Mesothelial cell of epicardium (in vitro differentiated cells): ENCODE measurements around the gene AKR1C1. TPM values are rescaled to one million over a fixed set of nuclear protein-coding genes. Genes with fewer than 3 reads are reported as not detected.
"Not testable (repeated sequence)": the region's sequence is repeated elsewhere in the genome, so short reads cannot be mapped to it uniquely, and the experiment has no call there.

Experiments used
- DNase-seq, 2 experiments: peaks; one replicate each; pipeline ENCODE4 v3.0.0; 2021; ENCODE audit warnings: low spot score in 2 of 2; ENCODE audit not compliant: unreplicated experiment in 2 of 2
- H3K27ac Mint-ChIP-seq: 2 replicates; pipeline ENCODE4 v1.8.0; 2021; ENCODE audit warnings: mixed read lengths
- H3K27me3 Mint-ChIP-seq: 2 replicates; pipeline ENCODE4 v1.8.0; 2021; ENCODE audit warnings: low read depth, mixed read lengths
- H3K36me3 Mint-ChIP-seq: 2 replicates; pipeline ENCODE4 v1.8.0; 2021; ENCODE audit warnings: mixed read lengths
- H3K4me1 Mint-ChIP-seq: 2 replicates; pipeline ENCODE4 v1.8.0; 2021; ENCODE audit warnings: mixed read lengths
- H3K4me3 Mint-ChIP-seq: 2 replicates; pipeline ENCODE4 v1.8.0; 2021; ENCODE audit warnings: mild to moderate bottlenecking, moderate library complexity, mixed read lengths
- H3K9me3 Mint-ChIP-seq: 2 replicates; pipeline ENCODE4 v1.8.0; 2021; ENCODE audit warnings: mixed read lengths
- total RNA-seq: library from RNA; stranded (reverse); gene quantifications from 3 replicates; pipeline ENCODE4 v1.2.1, GENCODE V29; 2021
- TF ChIP-seq, protein P1 (sequence below): fragments of 200-600 bp; sonication (generic); IDR thresholded peaks from one replicate; pipeline ENCODE4 v1.5.0; 2021; ENCODE audit warnings: antibody characterized with exemption; ENCODE audit not compliant: unreplicated experiment

The AKR1C1 gene
- total RNA-seq, 1 donor from 2014 or later: 3.8 TPM

DNA sequence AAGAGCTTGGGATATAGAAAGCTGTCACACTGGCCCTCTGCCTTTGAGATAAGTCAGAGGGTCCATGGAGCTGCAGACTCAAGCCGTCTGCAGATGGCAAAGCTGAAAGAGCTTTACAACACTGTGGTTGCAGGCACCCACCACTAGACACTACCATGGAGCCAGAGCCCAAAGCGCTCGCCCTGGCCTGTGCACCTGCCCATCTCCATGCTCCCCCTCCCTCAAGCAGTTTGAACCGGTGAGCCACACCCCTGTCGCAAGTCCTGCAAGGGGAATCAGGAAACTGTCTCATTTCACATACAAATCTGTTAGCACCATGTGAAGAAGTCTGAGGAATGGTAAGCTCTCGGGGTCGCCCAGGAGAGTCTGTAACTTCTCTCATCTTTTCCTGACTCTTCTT is 46.8 kb downstream of the AKR1C1 start:
- H3K36me3 Mint-ChIP-seq, H3K4me1 Mint-ChIP-seq, H3K4me3 Mint-ChIP-seq, H3K9me3 Mint-ChIP-seq, H3K27me3 Mint-ChIP-seq, H3K27ac Mint-ChIP-seq, DNase-seq: not testable (repeated sequence)

DNA sequence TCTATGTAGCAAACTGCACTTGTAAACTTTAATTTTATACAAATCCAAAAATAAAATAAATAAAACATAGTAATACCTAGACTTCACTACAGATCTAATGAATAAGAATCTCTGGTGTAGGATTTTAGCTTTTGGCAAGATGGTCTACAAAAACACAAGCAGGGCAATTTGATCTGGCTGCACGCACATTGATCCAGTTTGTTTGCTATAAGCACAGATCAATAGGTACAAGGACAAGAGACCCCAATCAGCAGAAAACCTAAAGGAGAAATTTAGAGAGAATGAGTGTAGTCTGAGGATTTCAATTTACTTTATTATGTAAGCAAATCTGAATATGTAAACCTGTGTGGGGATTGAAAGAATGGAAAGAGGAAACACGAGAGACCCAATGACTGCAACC is 48.2 kb downstream of the AKR1C1 start:
- H3K27ac Mint-ChIP-seq, H3K36me3 Mint-ChIP-seq, H3K4me1 Mint-ChIP-seq, H3K9me3 Mint-ChIP-seq, H3K4me3 Mint-ChIP-seq, DNase-seq, H3K27me3 Mint-ChIP-seq: not testable (repeated sequence)

DNA sequence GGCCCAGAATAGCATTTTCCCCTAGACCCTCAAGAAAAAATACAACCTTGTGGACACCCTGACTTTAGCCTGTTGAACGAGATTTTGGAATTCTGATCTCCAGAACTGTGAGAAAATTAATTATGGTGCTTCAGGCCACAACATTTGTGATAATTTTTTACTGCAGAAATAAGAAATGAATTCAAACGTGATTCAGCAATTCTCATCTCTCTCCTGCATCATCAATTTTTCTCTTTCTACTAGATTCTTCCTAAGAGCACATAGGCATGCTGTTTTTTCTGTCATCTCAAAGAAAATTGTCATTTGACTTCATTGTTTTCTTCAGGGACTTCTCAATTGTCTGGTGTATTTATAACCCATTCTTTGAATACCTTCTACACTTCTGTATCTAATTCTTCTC is 49.4 kb downstream of the AKR1C1 start:
- no peak for DNase-seq
- Mint-ChIP-seq H3K9me3 (peaks cover 16% of the 10 kb centered on the region), H3K27me3 (no peaks in the 10 kb centered on the region), H3K4me3 (no peak overlapping the region), H3K36me3 (no peaks in the 10 kb centered on the region), H3K27ac (no peak overlapping the region), H3K4me1 (no peaks in the 10 kb centered on the region)
- TF ChIP-seq, protein P1, sequence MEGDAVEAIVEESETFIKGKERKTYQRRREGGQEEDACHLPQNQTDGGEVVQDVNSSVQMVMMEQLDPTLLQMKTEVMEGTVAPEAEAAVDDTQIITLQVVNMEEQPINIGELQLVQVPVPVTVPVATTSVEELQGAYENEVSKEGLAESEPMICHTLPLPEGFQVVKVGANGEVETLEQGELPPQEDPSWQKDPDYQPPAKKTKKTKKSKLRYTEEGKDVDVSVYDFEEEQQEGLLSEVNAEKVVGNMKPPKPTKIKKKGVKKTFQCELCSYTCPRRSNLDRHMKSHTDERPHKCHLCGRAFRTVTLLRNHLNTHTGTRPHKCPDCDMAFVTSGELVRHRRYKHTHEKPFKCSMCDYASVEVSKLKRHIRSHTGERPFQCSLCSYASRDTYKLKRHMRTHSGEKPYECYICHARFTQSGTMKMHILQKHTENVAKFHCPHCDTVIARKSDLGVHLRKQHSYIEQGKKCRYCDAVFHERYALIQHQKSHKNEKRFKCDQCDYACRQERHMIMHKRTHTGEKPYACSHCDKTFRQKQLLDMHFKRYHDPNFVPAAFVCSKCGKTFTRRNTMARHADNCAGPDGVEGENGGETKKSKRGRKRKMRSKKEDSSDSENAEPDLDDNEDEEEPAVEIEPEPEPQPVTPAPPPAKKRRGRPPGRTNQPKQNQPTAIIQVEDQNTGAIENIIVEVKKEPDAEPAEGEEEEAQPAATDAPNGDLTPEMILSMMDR: no peak

DNA sequence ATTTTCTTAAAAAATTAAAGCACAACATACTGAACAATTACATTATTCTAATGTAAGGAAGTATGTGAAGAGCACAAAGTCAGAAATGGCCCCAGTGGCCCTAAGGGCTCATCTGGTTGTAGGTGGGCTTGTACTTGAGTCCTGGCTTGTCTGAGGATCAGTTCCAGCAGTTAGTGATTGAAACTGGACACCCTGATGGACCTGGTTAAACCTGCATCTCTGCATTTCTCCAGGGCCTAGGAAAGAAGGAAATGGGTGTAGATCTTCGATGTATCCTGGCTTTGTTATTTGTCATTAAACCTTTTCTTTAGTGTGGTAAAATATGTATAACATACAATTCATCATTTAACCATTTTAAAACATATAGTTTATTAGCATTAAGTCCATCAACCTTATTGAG is 50.2 kb downstream of the AKR1C1 start:
- no peak for DNase-seq
- Mint-ChIP-seq H3K36me3 (no peaks in the 10 kb centered on the region), H3K4me1 (peaks cover 4% of the 10 kb centered on the region), H3K4me3 (no peak overlapping the region), H3K9me3 (peaks cover 17% of the 10 kb centered on the region), H3K27ac (no peak overlapping the region), H3K27me3 (no peaks in the 10 kb centered on the region)
- TF ChIP-seq, protein P1: no peak

DNA sequence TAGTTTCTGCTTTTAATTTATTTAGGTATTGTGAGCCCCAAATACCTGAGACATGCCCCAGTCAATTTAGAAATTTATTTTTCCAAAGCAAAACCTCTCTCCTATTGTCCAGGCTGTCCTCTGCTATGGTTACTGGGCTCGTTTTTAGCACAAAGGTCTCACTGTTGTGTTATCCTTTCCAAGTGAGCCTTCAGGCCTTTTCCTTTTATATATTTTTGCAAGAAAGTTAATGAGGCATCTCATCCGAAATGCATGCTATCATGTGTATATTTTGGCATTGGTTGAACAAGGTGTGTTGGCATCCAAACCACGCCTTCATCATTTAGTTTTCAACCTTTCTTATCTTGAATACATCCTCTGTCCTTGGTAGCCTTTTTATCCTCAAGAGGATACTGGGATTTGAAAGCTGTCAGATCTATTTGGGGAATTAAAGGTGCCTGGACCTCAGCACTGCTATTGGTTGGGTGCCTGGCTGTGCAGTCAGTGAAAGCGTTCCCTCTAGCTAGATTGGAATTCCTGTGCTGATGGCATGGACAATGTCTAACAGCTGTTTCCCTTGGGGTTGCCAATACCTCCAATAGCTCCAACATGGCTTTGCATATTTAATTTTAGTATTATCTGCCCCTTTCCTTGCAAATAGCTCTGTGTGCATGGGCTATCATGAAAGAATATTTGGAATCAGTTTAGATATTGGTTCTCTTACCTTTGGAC is 51.1 kb downstream of the AKR1C1 start:
- not testable (repeated sequence) for H3K4me3 Mint-ChIP-seq, H3K36me3 Mint-ChIP-seq, H3K4me1 Mint-ChIP-seq, H3K27ac Mint-ChIP-seq, H3K27me3 Mint-ChIP-seq, DNase-seq
- H3K9me3 Mint-ChIP-seq: peaks cover 17% of the 10 kb centered on the region

DNA sequence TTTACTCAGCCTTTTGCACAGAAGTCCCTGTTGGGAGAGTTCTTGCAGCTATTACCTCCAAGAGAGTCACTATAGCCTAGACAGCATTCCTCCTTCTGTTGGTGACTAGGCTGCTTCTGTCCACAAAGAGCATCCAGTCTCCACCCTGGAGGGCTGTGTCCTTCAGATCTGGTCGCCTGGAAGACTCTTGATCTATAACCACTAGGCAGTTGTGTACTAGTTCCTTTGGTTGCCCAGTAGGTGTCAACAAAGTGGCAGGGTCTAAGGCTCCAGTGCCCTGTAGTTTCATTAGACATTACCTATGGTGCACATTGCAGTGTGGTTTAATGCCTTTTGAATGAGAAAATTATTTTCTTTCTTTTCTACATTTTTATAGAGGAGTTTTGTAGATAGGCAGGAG is 51.7 kb downstream of the AKR1C1 start:
- H3K9me3 Mint-ChIP-seq: peaks cover 17% of the 10 kb centered on the region
- TF ChIP-seq, protein P1: no peak
- H3K36me3 Mint-ChIP-seq: no peaks in the 10 kb centered on the region
- no peak overlapping the region for H3K27ac Mint-ChIP-seq
- H3K27me3 Mint-ChIP-seq: no peaks in the 10 kb centered on the region
- peaks cover 4% of the 10 kb centered on the region for H3K4me1 Mint-ChIP-seq
- H3K4me3 Mint-ChIP-seq: no peak overlapping the region
- DNase-seq: no peak

DNA sequence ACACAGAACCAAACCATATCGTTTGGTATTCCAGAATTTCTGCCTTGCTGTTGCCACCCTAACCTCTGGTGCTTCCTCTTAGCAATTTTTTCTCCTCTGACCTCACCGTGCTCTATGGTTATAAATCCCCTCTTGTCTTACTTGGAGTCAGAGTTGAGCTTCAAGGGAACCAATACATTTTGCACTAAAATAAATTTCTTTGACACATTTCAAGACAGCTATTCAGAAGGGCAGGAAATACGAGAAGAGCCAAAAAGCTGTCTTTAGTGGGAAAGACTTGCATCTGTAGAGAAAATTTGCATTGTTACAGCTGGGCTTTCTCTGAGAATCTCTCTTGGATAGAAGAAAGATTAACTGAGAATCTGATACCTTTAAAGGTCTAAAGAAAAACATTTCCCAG is 54.9 kb downstream of the AKR1C1 start:
- peaks cover 17% of the 10 kb centered on the region for H3K9me3 Mint-ChIP-seq
- DNase-seq: no peak
- H3K4me1 Mint-ChIP-seq: peaks cover 4% of the 10 kb centered on the region
- H3K4me3 Mint-ChIP-seq: no peak overlapping the region
- H3K36me3 Mint-ChIP-seq: no peaks in the 10 kb centered on the region
- TF ChIP-seq, protein P1: no peak
- H3K27me3 Mint-ChIP-seq: no peaks in the 10 kb centered on the region
- no peak overlapping the region for H3K27ac Mint-ChIP-seq

DNA sequence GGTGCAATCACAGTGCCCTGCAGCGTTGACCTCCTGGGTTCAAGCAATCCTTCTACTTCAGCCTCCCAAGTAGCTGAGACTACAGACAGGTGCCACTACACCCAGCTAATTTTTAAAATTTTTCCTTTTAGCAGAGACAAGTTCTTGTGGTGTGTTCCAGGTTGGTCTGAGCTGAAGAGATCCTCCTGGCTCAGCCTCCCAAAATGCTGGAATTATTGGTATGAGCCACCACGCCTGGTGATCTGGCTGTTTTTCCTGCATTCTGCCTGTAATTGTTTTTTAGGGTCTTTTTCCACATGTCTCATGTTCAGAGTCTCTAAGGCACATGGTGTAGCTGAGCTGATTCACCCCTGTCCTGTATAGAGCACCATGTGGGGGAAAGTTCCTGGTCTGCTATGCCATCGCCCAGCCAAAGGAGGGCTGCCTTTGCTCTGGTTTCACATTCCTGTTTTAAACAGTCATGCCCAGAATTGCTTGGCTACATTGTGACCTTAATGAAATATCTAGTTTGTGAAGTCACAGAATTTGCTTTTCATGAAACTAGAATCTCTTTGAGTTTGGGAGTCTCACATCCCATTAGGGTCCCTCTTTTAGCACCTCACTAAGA is 55.6 kb downstream of the AKR1C1 start:
- H3K4me3 Mint-ChIP-seq, DNase-seq, H3K4me1 Mint-ChIP-seq, H3K27ac Mint-ChIP-seq, H3K36me3 Mint-ChIP-seq, H3K27me3 Mint-ChIP-seq: not testable (repeated sequence)
- H3K9me3 Mint-ChIP-seq: peaks cover 16% of the 10 kb centered on the region

DNA sequence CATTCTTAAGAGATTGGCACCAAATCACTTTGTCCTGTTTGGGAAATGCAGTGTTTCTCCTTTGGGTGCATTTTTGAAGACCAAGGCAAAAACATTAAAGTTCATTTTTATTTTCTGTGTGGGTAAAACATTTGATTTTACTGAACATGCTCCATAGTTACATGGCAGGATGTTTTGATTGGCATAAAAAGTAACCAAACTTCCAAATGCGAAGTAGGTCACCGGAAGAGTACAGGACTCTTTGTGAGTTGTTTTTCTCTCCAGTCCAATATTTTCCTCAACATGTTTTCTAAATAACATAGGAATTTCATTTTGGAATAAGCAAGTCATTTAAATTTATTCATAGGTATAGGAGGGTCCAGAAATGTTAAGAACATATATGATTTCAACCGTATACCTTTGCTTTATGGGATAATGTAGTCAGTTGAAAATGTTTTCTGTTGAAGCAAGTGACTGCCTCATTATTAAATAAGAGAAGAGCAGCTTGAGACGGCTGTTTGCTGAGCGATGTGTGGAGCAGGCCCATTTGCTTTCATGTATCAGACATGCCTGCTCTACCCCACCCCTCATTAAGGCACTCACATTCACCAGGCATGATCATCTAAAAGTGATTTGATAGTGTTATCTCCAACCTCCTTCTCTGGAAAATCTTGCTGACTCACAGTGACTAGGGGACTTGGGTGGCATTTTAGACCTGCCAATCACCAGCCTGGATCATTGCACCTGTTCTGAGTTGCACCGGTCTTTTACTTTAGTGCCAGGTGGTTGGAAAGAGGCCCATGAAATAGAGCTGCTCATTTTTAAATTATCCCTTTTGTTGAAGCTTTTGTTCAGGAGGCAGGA is 56.8 kb downstream of the AKR1C1 start:
- not testable (repeated sequence) for H3K36me3 Mint-ChIP-seq, H3K27me3 Mint-ChIP-seq, DNase-seq, H3K4me1 Mint-ChIP-seq, H3K27ac Mint-ChIP-seq, H3K4me3 Mint-ChIP-seq
- H3K9me3 Mint-ChIP-seq: peaks cover 24% of the 10 kb centered on the region
